Ovary (tissue), 9 donors: Measurements from ENCODE around the gene LSS. TPM values are rescaled to one million over a fixed set of nuclear protein-coding genes. Genes with fewer than 3 reads are reported as not detected.
"Not testable (repeated sequence)": the region's sequence is repeated elsewhere in the genome, so short reads cannot be mapped to it uniquely, and the experiment has no call there.

Source experiments
- DNase-seq, 5 donors: peaks; one replicate each; pipeline ENCODE4 v3.0.0-alpha.2; 2019 to 2020
- H3K27ac ChIP-seq, 2 donors: fragments of 200-600 bp; one replicate each; pipeline versions ENCODE4 v1.5.1 to v1.8.0; 2019 to 2022
- H3K27me3 ChIP-seq: fragments of 200-600 bp; one replicate; pipeline ENCODE4 v1.8.0; 2022
- H3K36me3 ChIP-seq: fragments of 200-600 bp; sonication (generic); one replicate; pipeline ENCODE4 v1.5.1; 2019
- H3K4me1 ChIP-seq: one replicate; pipeline ENCODE4 v1.8.1; 2013; ENCODE audit warnings: mild to moderate bottlenecking, moderate library complexity; ENCODE audit not compliant: insufficient read depth
- H3K4me3 ChIP-seq: fragments of 200-600 bp; sonication (generic); one replicate; pipeline ENCODE4 v1.5.1; 2017
- H3K9me3 ChIP-seq, 2 donors: fragments of 200-600 bp in 1 of 2; sonication (generic) in 1 of 2; one replicate each; pipeline versions ENCODE4 v1.5.1 to v1.8.1; 2013 to 2019; ENCODE audit warnings: mild to moderate bottlenecking in 1 of 2, moderate library complexity in 1 of 2
- CTCF ChIP-seq, 3 donors: fragments of 450-650 bp in 2 of 3; fragments of 200-600 bp in 1 of 3; IDR thresholded peaks; one replicate each; pipeline versions ENCODE4 v1.5.1 to v1.8.0; 2016 to 2022; ENCODE audit warnings: antibody characterized with exemption in 3 of 3, mild to moderate bottlenecking in 1 of 3
- EP300 ChIP-seq: sonication (generic); formaldehyde crosslinking; IDR thresholded peaks from one replicate; pipeline ENCODE4 v1.6.1; 2017; ENCODE audit warnings: antibody characterized with exemption
- POLR2A ChIP-seq: fragments of 450-650 bp; IDR thresholded peaks from one replicate; pipeline ENCODE4 v1.6.1; 2017; ENCODE audit warnings: antibody characterized with exemption, mild to moderate bottlenecking, moderate library complexity
- WGBS, 3 donors: extraction: QIAGEN DNeasy Blood & Tissue Kit in 1 of 3; methylation state at CpG; one replicate each; pipeline versions ENCODE4 v1.1.5 to v1.1.7; 2013 to 2017; 5-methylcytosine and 5-hydroxymethylcytosine counted together
- intact Hi-C, 4 donors: fragments of 100-400 bp; cut with DNase I; formaldehyde crosslinking; loops; one replicate each; pipeline versions ENCODE4 v1.11.0 to v1.15.1; 2022 to 2023
- polyA plus RNA-seq, 2 donors: library from polyadenylated mRNA; stranded (reverse); fragments of 200-250 nt in 1 of 2; fragments of 350-450 nt in 1 of 2; fragmentation: Illumina TruSeq in 1 of 2; extraction: RNeasy Lipid Tissue Mini Kit (QIAGEN cat#74804) in 1 of 2; gene quantifications; one replicate each; pipeline ENCODE4 v1.2.3, GENCODE V29; 2013 to 2014
- total RNA-seq, 7 donors: library from RNA; depleted of rRNA in 2 of 7; stranded (reverse); fragments of >200 nt in 2 of 7; fragmentation: NEBNext Ultra II Directional in 3 of 7; extraction: Animal tissue kit (Norgen Biotek cat#: 25700) in 3 of 7; gene quantifications; one replicate each; pipeline versions ENCODE4 v1.1.0 to v1.2.4, GENCODE V29; 2016 to 2023
- donor health status: DM: no; HTN: no; CAD: no; lungs with moderate emphysema.
- donor health status: DM: no; HTN: no; CAD: no.
- donor health status: Bipolar disorder and iron deficiency.
- donor health status: DM: yes; HTN: yes; CAD: no.
- donor health status: DM: no; HTN: no; CAD: no.
- donor health status: DM: yes; HTN: yes; CAD: no.

Gene LSS
- total and polyA plus RNA-seq, 9 donors = 19.8 to 201 (median 76.0) TPM

- no peaks in the 10 kb centered on the region for H3K9me3 ChIP-seq
- H3K27ac ChIP-seq = no peak overlapping the region
- intact Hi-C loops = no loop called here
- 84 to 89% (median 87%) methylated on average over 5 to 8 of the region's 8 CpGs for WGBS, 3 donors
- H3K27me3 ChIP-seq = no peaks in the 10 kb centered on the region
- H3K4me3 ChIP-seq = no peak overlapping the region
- TF ChIP-seq CTCF (IDR thresholded peaks at IDR 0.05) = no peak
- no peak for TF ChIP-seq EP300
- TF ChIP-seq POLR2A = no peak
- no peak for DNase-seq
- H3K36me3 ChIP-seq = no peaks in the 10 kb centered on the region
- H3K4me1 ChIP-seq = no peaks in the 10 kb centered on the region
These were observed 16.0 kb upstream of the LSS start for GRCh38 chr21:46244602-46245001.

GRCh38 chr21:46243960-46244361, 15.4 kb upstream of the LSS start:
- Histone ChIP-seq H3K4me1 (no peaks in the 10 kb centered on the region), H3K27ac (no peak overlapping the region), H3K27me3 (no peaks in the 10 kb centered on the region), H3K9me3 (no peaks in the 10 kb centered on the region), H3K4me3 (no peak overlapping the region), H3K36me3 (no peaks in the 10 kb centered on the region)
- intact Hi-C loops = no loop called here
- TF ChIP-seq EP300 (no peak), POLR2A (no peak), CTCF (IDR thresholded peaks at IDR 0.05) (no peak)
- WGBS, 3 donors = 85 to 97% (median 91%) methylated on average over 3 of the region's 3 CpGs
- DNase-seq = no peak

GRCh38 chr21:46243325-46243724, 14.8 kb upstream of the LSS start:
- DNase-seq = no peak
- TF ChIP-seq EP300 (no peak), POLR2A (no peak), CTCF (IDR thresholded peaks at IDR 0.05) (no peak)
- Histone ChIP-seq H3K36me3 (no peaks in the 10 kb centered on the region), H3K27ac (no peak overlapping the region), H3K4me1 (no peaks in the 10 kb centered on the region), H3K4me3 (no peak overlapping the region), H3K9me3 (no peaks in the 10 kb centered on the region), H3K27me3 (no peaks in the 10 kb centered on the region)
- intact Hi-C loops = no loop called here
- 88 to 90% (median 89%) methylated on average over 8 of the region's 8 CpGs for WGBS, 3 donors

DNA sequence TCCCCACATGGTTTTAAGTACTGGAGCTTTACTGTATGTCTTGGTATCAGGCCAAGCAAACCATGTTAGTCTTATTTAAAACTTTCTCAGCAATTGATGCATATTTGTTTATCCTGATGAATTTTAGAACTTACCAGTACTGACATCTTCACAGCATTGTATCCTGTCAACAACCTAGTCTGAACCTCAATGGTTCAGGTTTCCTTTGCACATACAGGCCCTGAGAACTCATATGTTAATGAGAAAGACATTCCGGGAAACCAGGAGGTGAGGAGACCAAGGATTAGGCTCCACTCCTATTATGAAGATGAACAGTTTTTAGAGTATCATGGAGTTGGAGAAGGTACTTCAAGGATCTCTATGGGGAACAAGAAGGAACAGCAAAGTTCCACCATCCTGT, 13.0 kb upstream of the LSS start:
- H3K9me3 ChIP-seq, H3K36me3 ChIP-seq, H3K27me3 ChIP-seq, intact Hi-C loops, H3K4me3 ChIP-seq, H3K4me1 ChIP-seq, H3K27ac ChIP-seq, DNase-seq: not testable (repeated sequence)
- WGBS, 3 donors = 38 to 94% (median 91%) methylated on average over 1 of the region's 1 CpG

DNA sequence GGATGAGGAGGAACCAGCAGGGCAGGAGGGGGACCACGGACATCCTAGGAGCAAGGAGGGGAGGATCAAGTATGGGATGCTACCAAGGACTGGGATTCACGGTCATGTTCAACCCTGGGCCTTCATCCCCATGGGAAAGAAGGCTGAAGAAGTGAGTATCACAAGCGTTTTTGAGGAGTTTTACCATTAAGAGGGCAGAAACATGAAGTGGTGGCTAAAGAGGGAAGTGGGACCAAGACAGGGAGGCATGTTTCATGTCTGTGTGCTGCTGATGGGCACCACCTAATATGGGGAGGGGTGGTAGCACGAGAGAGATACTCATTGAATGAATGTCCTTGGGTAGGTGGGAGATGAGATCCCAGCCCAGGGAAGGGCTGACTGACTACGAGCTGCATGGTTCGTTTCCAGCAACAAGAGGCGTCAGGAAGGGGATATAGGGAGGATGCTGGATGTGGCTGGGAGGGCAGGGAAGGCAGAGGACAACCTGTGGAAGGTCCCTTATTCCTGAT, 11.3 kb upstream of the LSS start:
- H3K27me3 ChIP-seq = no peaks in the 10 kb centered on the region
- H3K36me3 ChIP-seq = no peaks in the 10 kb centered on the region
- WGBS, 3 donors = 84 to 88% (median 87%) methylated on average over 7 of the region's 7 CpGs
- no peaks in the 10 kb centered on the region for H3K4me1 ChIP-seq
- no peak overlapping the region for H3K27ac ChIP-seq
- H3K9me3 ChIP-seq = no peaks in the 10 kb centered on the region
- H3K4me3 ChIP-seq = no peak overlapping the region
- intact Hi-C loops = no loop called here
- TF ChIP-seq CTCF (IDR thresholded peaks at IDR 0.05) = no peak
- TF ChIP-seq EP300 = no peak
- no peak for TF ChIP-seq POLR2A
- no peak for DNase-seq
